Fibroblast of villous mesenchyme (primary cell): ENCODE measurements around the gene TRPT1. TPM values are rescaled to one million over a fixed set of nuclear protein-coding genes. Genes with fewer than 3 reads are reported as not detected.
A peak's percentile ranks its signal among the peaks of the same experiment; 100 is the strongest.
"Not testable (repeated sequence)": the region's sequence is repeated elsewhere in the genome, so short reads cannot be mapped to it uniquely, and the experiment has no call there.

Source experiments
- DNase-seq: peaks from one replicate; pipeline ENCODE4 v3.0.0-alpha.2; 2010; ENCODE audit warnings: low read depth
- H3K4me3 ChIP-seq: 2 replicates; pipeline ENCODE4 v1.5.1; 2011; ENCODE audit warnings: low read depth, mild to moderate bottlenecking, low read length
- total RNA-seq: library from RNA; depleted of rRNA; stranded (reverse); fragments of >200 nt; gene quantifications from 2 replicates; pipeline ENCODE4 v1.2.3, GENCODE V29; 2012
- TF ChIP-seq, protein P1 (sequence below): IDR thresholded peaks from 2 replicates; pipeline ENCODE4 v1.5.1; 2012; ENCODE audit warnings: low read depth, mild to moderate bottlenecking, low read length; ENCODE audit not compliant: insufficient read depth

Gene TRPT1
- total RNA-seq, 1 donor: 32.4 TPM

DNA sequence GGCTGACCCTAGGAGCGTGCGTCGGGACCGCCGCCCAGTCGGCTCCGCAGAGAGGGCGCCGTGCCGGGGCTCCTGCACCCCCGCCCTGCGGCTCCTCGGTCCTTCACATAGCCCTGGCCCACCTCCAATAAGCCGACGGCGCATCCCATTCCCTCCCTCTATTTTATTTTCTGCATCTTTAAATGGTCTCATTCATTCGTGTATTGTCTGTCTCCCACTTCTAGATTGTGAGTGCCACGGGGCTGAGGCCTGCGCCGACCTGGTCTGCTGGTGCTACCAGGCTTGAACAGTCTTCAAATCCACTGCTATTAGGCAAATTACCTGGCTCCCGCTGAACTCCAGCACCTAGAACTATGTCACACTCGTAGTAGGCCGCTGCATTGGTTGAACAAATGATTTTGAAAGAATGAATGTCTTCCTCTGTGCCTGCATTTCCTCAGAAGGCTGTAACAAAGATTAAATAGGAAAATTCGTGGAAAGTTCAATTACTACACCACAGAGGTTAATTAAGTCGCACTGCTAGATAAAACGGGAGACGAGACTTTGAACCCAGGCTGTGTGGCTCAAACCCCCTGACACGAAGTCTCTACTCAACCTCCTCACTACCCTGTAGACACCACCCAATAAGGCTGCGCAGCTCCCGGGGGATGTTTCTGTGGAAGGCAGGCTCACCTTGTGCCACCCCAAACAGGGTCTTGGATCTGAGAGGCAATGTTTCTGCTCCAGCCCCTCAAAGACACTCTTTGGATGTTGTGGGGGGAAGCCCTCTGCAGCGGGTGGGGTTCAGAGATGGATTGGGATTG lies 21.9 kb upstream of the TRPT1 start:
- no peak for DNase-seq
- TF ChIP-seq, protein P1, sequence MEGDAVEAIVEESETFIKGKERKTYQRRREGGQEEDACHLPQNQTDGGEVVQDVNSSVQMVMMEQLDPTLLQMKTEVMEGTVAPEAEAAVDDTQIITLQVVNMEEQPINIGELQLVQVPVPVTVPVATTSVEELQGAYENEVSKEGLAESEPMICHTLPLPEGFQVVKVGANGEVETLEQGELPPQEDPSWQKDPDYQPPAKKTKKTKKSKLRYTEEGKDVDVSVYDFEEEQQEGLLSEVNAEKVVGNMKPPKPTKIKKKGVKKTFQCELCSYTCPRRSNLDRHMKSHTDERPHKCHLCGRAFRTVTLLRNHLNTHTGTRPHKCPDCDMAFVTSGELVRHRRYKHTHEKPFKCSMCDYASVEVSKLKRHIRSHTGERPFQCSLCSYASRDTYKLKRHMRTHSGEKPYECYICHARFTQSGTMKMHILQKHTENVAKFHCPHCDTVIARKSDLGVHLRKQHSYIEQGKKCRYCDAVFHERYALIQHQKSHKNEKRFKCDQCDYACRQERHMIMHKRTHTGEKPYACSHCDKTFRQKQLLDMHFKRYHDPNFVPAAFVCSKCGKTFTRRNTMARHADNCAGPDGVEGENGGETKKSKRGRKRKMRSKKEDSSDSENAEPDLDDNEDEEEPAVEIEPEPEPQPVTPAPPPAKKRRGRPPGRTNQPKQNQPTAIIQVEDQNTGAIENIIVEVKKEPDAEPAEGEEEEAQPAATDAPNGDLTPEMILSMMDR: no peak
- H3K4me3 ChIP-seq: peak overlapping the region; percentile 73

- TF ChIP-seq, protein P1: no peak
- DNase-seq: peak; percentile 83
- peak within 1 kb of the TSS; percentile 82 for H3K4me3 ChIP-seq
Measured at GRCh38 chr11:64246871-64247728, 21.1 kb upstream of the TRPT1 start, which contains the start of gene PPP1R14B. Gene PPP1R14B (minus strand): TSS chr11:64246943. CDS start chr11:64246673, 270 bp downstream.

DNA sequence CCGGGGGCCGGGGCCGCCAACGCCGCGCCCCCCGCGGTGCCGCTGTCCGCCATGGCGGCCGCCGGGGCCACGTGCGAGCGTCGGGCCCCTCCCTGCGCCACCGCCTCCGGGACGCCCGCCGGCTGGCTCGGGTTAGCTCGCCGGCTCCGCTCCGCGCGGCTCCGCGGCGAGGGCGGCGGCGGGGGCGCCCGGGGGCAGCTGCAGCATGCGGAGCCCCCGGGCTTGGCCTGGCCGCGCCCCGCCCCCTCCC lies 20.6 kb upstream of the TRPT1 start:
- not testable (repeated sequence) for DNase-seq
- peak overlapping the region; percentile 82 for H3K4me3 ChIP-seq

- DNase-seq: peak; percentile 71
- peak overlapping the region; percentile 82 for H3K4me3 ChIP-seq
- TF ChIP-seq, protein P1: no peak
Measured at GRCh38 chr11:64245797-64246620, 20.0 kb upstream of the TRPT1 start.

GRCh38 chr11:64245401-64245796 lies 19.4 kb upstream of the TRPT1 start:
- TF ChIP-seq, protein P1: no peak
- no peak for DNase-seq
- H3K4me3 ChIP-seq: peak overlapping the region; percentile 82

DNA sequence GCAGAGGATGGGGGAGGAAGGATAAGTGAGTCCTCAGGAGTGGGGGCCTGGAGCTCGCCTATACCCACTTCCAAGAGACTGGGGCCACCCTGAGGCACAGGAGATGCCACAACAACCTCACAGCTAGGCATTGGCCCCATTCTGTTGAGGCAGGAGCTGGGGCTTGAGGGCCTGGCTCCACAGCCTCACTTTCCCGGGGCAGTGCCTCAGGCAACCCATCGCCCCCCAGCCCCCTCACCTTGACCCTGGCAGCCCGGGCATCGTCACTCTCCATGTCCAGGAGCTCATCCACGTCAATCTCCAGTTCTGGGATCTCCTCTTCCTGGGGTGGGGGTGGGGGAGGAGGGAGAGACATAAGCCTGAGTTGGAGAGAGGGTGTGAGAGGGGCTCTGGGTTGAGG lies 19.0 kb upstream of the TRPT1 start:
- DNase-seq: no peak
- H3K4me3 ChIP-seq: peak overlapping the region; percentile 82
- TF ChIP-seq, protein P1: no peak
